ENCODE data around the gene BSPRY.
"Not testable (repeated sequence)": the region's sequence is repeated elsewhere in the genome, so short reads cannot be mapped to it uniquely, and the experiment has no call there.

BSPRY gene

GRCh38 chr9:113406353-113406752 is 57.0 kb downstream of the BSPRY start:
- not testable (repeated sequence) for H3K9me3 ChIP-seq (ENCODE audit: control insufficient read depth, insufficient read depth, low read length); H3K4me1 ChIP-seq (ENCODE audit: control insufficient read depth, insufficient read depth, low read length); H3K27me3 ChIP-seq (ENCODE audit: control insufficient read depth, insufficient read depth, low read length); H3K36me3 ChIP-seq (ENCODE audit: control insufficient read depth, insufficient read depth, low read length); H3K4me3 ChIP-seq (ENCODE audit: low read depth, low read length); H3K9ac ChIP-seq (ENCODE audit: low read depth, low read length)

DNA sequence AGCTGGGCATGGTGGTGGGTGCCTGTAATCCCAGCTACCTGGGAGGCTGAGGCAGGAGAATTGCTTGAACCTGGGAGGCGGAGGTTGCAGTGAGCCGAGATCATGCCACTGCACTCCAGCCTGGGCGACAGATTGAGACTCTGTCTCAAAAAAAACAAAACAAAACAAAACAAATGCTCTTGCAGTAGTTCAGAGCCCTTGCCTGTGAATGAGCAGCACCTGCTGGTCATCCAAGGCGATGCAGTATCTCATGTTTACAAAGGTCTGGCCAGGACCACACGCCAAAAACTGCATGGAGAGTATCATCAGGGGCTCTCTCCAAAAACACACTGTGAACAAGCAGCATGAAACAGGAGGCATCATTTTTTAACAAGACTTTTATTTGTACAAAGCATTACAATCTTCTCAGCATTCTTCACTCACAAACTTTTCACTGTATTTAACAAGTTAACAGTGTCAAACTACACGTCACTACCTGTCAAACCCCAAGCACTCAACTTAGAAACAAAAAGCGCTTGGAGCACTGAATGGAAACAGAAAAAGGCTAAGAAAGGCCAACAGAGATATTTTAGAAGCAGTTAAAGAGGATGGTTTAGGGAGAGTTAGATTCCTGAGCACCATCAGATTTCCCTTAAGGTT is 57.7 kb downstream of the BSPRY start:
- not testable (repeated sequence) for H3K36me3 ChIP-seq (ENCODE audit: control insufficient read depth, insufficient read depth, low read length); H3K4me3 ChIP-seq (ENCODE audit: low read depth, low read length); H3K4me1 ChIP-seq (ENCODE audit: control insufficient read depth, insufficient read depth, low read length); H3K9me3 ChIP-seq (ENCODE audit: control insufficient read depth, insufficient read depth, low read length); H3K27me3 ChIP-seq (ENCODE audit: control insufficient read depth, insufficient read depth, low read length); H3K9ac ChIP-seq (ENCODE audit: low read depth, low read length)

- Histone ChIP-seq H3K4me1 (ENCODE audit: control insufficient read depth, insufficient read depth, low read length) (no peaks in the 10 kb centered on the region), H3K27me3 (ENCODE audit: control insufficient read depth, insufficient read depth, low read length) (no peaks in the 10 kb centered on the region), H3K9ac (ENCODE audit: low read depth, low read length) (peak overlapping the region; percentile 90), H3K4me3 (ENCODE audit: low read depth, low read length) (peak overlapping the region; percentile 59), H3K9me3 (ENCODE audit: control insufficient read depth, insufficient read depth, low read length) (no peaks in the 10 kb centered on the region), H3K36me3 (ENCODE audit: control insufficient read depth, insufficient read depth, low read length) (peaks cover 10% of the 10 kb centered on the region)
These were observed 60.1 kb downstream of the BSPRY start for GRCh38 chr9:113409481-113409880.

DNA sequence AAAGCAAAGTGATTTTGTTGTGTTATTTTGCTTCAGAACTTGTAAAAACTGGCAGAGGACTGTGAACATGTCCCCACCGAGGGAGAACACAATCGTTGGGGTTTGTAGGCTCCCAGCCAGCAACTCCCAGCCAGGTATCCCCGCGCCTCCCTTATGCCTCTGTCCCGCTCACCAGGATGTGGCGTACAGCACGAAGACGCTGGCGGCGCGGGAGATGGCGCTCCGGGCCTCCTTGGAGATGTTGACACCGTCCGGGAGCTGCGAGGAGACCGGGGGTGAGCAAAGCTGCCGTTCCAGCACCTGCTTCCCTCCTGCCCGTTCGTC is 60.5 kb downstream of the BSPRY start:
- H3K9ac ChIP-seq (ENCODE audit: low read depth, low read length), result peak overlapping the region; percentile 90
- H3K27me3 ChIP-seq (ENCODE audit: control insufficient read depth, insufficient read depth, low read length), result no peaks in the 10 kb centered on the region
- no peaks in the 10 kb centered on the region for H3K4me1 ChIP-seq (ENCODE audit: control insufficient read depth, insufficient read depth, low read length)
- H3K4me3 ChIP-seq (ENCODE audit: low read depth, low read length), result peak overlapping the region; percentile 59
- H3K36me3 ChIP-seq (ENCODE audit: control insufficient read depth, insufficient read depth, low read length), result peaks cover 10% of the 10 kb centered on the region
- no peaks in the 10 kb centered on the region for H3K9me3 ChIP-seq (ENCODE audit: control insufficient read depth, insufficient read depth, low read length)

GRCh38 chr9:113410207-113410864 is 61.0 kb downstream of the BSPRY start, which contains the start of the genes C9orf43 and POLE3:
Gene C9orf43, plus strand, starts transcription at chr9:113410747. Its CDS starts 2,747 bp downstream, at chr9:113413494.
Gene POLE3, minus strand, starts transcription at chr9:113410675. Its CDS starts 382 bp downstream, at chr9:113410293.
- Histone ChIP-seq H3K36me3 (ENCODE audit: control insufficient read depth, insufficient read depth, low read length) (peaks cover 10% of the 10 kb centered on the region), H3K4me1 (ENCODE audit: control insufficient read depth, insufficient read depth, low read length) (no peaks in the 10 kb centered on the region), H3K9ac (ENCODE audit: low read depth, low read length) (peak within 1 kb of the TSS; percentile 93), H3K4me3 (ENCODE audit: low read depth, low read length) (peak within 1 kb of the TSS; percentile 59), H3K27me3 (ENCODE audit: control insufficient read depth, insufficient read depth, low read length) (no peaks in the 10 kb centered on the region), H3K9me3 (ENCODE audit: control insufficient read depth, insufficient read depth, low read length) (no peaks in the 10 kb centered on the region)

DNA sequence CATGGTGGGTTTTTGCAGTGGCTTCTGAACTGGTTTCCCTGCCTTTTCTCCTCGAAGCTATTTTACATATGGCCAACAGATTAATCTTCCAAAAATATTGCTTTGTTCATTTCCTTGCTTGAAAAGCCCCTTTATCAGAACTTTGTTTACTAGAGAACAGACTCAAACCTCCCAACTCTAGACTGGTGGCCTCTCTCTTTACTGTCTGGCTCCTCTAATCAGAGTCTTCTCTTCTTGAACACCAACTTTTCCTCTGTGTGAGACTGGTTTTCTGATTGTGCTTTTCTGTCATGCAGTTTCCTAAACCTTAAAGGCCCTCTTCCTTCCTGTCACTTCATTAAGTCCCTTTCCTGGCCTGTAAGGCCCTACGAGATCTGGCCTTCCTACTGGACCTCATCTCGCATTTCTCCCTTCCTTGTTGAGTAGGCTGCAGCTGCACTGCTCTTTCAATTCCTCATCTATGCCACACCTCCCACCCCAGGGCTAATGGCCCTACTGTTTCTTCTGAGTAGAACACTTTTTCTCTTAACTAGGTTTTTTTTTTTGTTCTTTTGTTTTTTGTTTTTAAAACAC is 66.9 kb downstream of the BSPRY start:
- no peaks in the 10 kb centered on the region for H3K27me3 ChIP-seq (ENCODE audit: control insufficient read depth, insufficient read depth, low read length)
- H3K4me3 ChIP-seq (ENCODE audit: low read depth, low read length), result no peak overlapping the region
- no peaks in the 10 kb centered on the region for H3K9me3 ChIP-seq (ENCODE audit: control insufficient read depth, insufficient read depth, low read length)
- H3K36me3 ChIP-seq (ENCODE audit: control insufficient read depth, insufficient read depth, low read length), result no peaks in the 10 kb centered on the region
- H3K4me1 ChIP-seq (ENCODE audit: control insufficient read depth, insufficient read depth, low read length), result no peaks in the 10 kb centered on the region
- no peak overlapping the region for H3K9ac ChIP-seq (ENCODE audit: low read depth, low read length)

- H3K4me3 ChIP-seq (ENCODE audit: low read depth, low read length), result no peak overlapping the region
- no peaks in the 10 kb centered on the region for H3K4me1 ChIP-seq (ENCODE audit: control insufficient read depth, insufficient read depth, low read length)
- H3K9me3 ChIP-seq (ENCODE audit: control insufficient read depth, insufficient read depth, low read length), result no peaks in the 10 kb centered on the region
- H3K36me3 ChIP-seq (ENCODE audit: control insufficient read depth, insufficient read depth, low read length), result no peaks in the 10 kb centered on the region
- H3K27me3 ChIP-seq (ENCODE audit: control insufficient read depth, insufficient read depth, low read length), result no peaks in the 10 kb centered on the region
- no peak overlapping the region for H3K9ac ChIP-seq (ENCODE audit: low read depth, low read length)
These were observed 68.0 kb downstream of the BSPRY start for GRCh38 chr9:113417370-113417769.
